ENCODE measurements around the gene SLC6A18. TPM values are rescaled to one million over a fixed set of nuclear protein-coding genes. Genes with fewer than 3 reads are reported as not detected.

SLC6A18 gene
- polyA plus RNA-seq, 1 of the 3 experiments (the other 2 are of a cell fraction) = not detected

GRCh38 chr5:1209489-1209852 is 15.7 kb upstream of the SLC6A18 start:
- no peak overlapping the region for H2AFZ ChIP-seq (ENCODE audit: low read depth)
- no peaks in the 10 kb centered on the region for H3K4me1 ChIP-seq (ENCODE audit: control insufficient read depth in 1 of 2, insufficient read depth in 2 of 2, low read depth in 1 of 2, low read length in 1 of 2)
- no peaks in the 10 kb centered on the region for H3K9me2 ChIP-seq
- DNase-seq = no peak
- TF ChIP-seq CHD2 (IDR thresholded peaks at IDR 0.05; ENCODE audit: low read length, partially characterized antibody) = no peak
- no peak for TF ChIP-seq GABPA (IDR thresholded peaks at IDR 0.05; ENCODE audit: low read depth)
- no peak for TF ChIP-seq TCF12 (IDR thresholded peaks at IDR 0.05)
- no peak for TF ChIP-seq PBX3 (IDR thresholded peaks at IDR 0.05)
- TF ChIP-seq RCOR1 (IDR thresholded peaks at IDR 0.05; ENCODE audit: low read length) = no peak
- H3K4me2 ChIP-seq = no peak overlapping the region
- no peak overlapping the region for H3K4me3 ChIP-seq (ENCODE audit: low read depth in 2 of 2, low read length in 1 of 2)
- no peaks in the 10 kb centered on the region for H4K20me1 ChIP-seq (ENCODE audit: insufficient read depth)
- no peaks in the 10 kb centered on the region for H3K36me3 ChIP-seq (replicated peaks in 1 of 2; ENCODE audit: control insufficient read depth in 1 of 2, insufficient read depth in 2 of 2, low read length in 1 of 2)
- WGBS (ENCODE audit: low lambda C conversion rate) = 24% methylated on average over 2 of the region's 2 CpGs
- peaks cover 35% of the 10 kb centered on the region for H3K27me3 ChIP-seq (ENCODE audit: insufficient read depth)
- H3F3A ChIP-seq (replicated peaks; ENCODE audit: insufficient read depth) = no peaks in the 10 kb centered on the region
- ChIA-PET POLR2A (no interaction called here), CTCF (interaction anchor here (1.4 to 2.8 kb wide), 3 partner anchors 20 to 435 kb away, joined by 3 to 23 read pairs (median 4); no protein-coding TSS in a partner anchor)
- H3K9ac ChIP-seq = no peak overlapping the region
- H3K9me3 ChIP-seq = no peaks in the 10 kb centered on the region
- no peak overlapping the region for H3K27ac ChIP-seq (ENCODE audit: low read depth in 2 of 2, low read length in 1 of 2)
- H3K79me2 ChIP-seq (ENCODE audit: insufficient read depth) = no peaks in the 10 kb centered on the region

- CTCF ChIA-PET = interaction anchor here (1.6 kb wide), 1 partner anchor 21 kb away, joined by 3 read pairs; no protein-coding TSS in a partner anchor
- TF ChIP-seq CTCF (IDR thresholded peaks at IDR 0.05) = no peak
- TF ChIP-seq ELF1 (IDR thresholded peaks at IDR 0.05) = no peak
- no peak for TF ChIP-seq NFIC (IDR thresholded peaks at IDR 0.05; ENCODE audit: borderline replicate concordance)
- no peak for TF ChIP-seq RXRA (IDR thresholded peaks at IDR 0.05; ENCODE audit: borderline replicate concordance, low read depth)
- no peak for TF ChIP-seq EZH2phosphoT487 (IDR thresholded peaks at IDR 0.05; ENCODE audit: borderline replicate concordance, low read depth)
- TF ChIP-seq IRF3 (IDR thresholded peaks at IDR 0.05; ENCODE audit: low read depth, low read length) = no peak
- no peak for TF ChIP-seq SIN3A (IDR thresholded peaks at IDR 0.05; ENCODE audit: borderline replicate concordance, low read depth, low read length)
- TF ChIP-seq NRF1 (IDR thresholded peaks at IDR 0.05; ENCODE audit: low read depth, low read length) = no peak
- TF ChIP-seq RFX5 (IDR thresholded peaks at IDR 0.05; ENCODE audit: low read length) = no peak
- no peak for TF ChIP-seq SMC3 (IDR thresholded peaks at IDR 0.05; ENCODE audit: low read depth, low read length)
- TF ChIP-seq MEF2A (IDR thresholded peaks at IDR 0.05; ENCODE audit: borderline replicate concordance, low read depth) = no peak
- no peak for TF ChIP-seq ZBTB33 (IDR thresholded peaks at IDR 0.05; ENCODE audit: borderline replicate concordance, low read depth)
- DNase-seq = no peak
- WGBS (ENCODE audit: low lambda C conversion rate) = 35% methylated on average over 11 of the region's 21 CpGs
- no peak overlapping the region for H3K4me3 ChIP-seq (ENCODE audit: low read depth in 2 of 2, low read length in 1 of 2)
- H3K9ac ChIP-seq = no peak overlapping the region
- H3K4me1 ChIP-seq (ENCODE audit: control insufficient read depth in 1 of 2, insufficient read depth in 2 of 2, low read depth in 1 of 2, low read length in 1 of 2) = no peaks in the 10 kb centered on the region
- peaks cover 28% of the 10 kb centered on the region for H3K27me3 ChIP-seq (ENCODE audit: insufficient read depth)
- H2AFZ ChIP-seq (ENCODE audit: low read depth) = no peak overlapping the region
- POLR2A ChIA-PET = no interaction called here
- no peaks in the 10 kb centered on the region for H3K79me2 ChIP-seq (ENCODE audit: insufficient read depth)
- no peaks in the 10 kb centered on the region for H3K9me3 ChIP-seq
- no peak overlapping the region for H3K4me2 ChIP-seq
- no peaks in the 10 kb centered on the region for H3K9me2 ChIP-seq
- H3K36me3 ChIP-seq (replicated peaks in 1 of 2; ENCODE audit: control insufficient read depth in 1 of 2, insufficient read depth in 2 of 2, low read length in 1 of 2) = no peaks in the 10 kb centered on the region
- H4K20me1 ChIP-seq (ENCODE audit: insufficient read depth) = no peaks in the 10 kb centered on the region
- H3F3A ChIP-seq (replicated peaks; ENCODE audit: insufficient read depth) = no peaks in the 10 kb centered on the region
- H3K27ac ChIP-seq (ENCODE audit: low read depth in 2 of 2, low read length in 1 of 2) = no peak overlapping the region
These were observed 15.0 kb upstream of the SLC6A18 start for GRCh38 chr5:1209896-1210776.

Measured in SK-N-SH (cell line).